ENCODE data around the gene DOCK8. TPM values are rescaled to one million over a fixed set of nuclear protein-coding genes. Genes with fewer than 3 reads are reported as not detected.
A peak's percentile ranks its signal among the peaks of the same experiment; 100 is the strongest.

DOCK8 gene
- total and polyA plus RNA-seq, 2 experiments from 2014 or later: 0.94 to 1.2 TPM

GRCh38 chr9:445033-445432 is 230.4 kb downstream of the DOCK8 start:
- ATAC-seq (no peak), DNase-seq (ENCODE audit: low spot score) (no peak)
- Histone ChIP-seq H3K27ac (ENCODE audit: low read depth) (no peak overlapping the region), H3F3A (replicated peaks; ENCODE audit: low read depth) (no peaks in the 10 kb centered on the region), H3K36me3 (ENCODE audit: insufficient read depth) (no peaks in the 10 kb centered on the region), H2AFZ (0 out of 2 replicates have a peak overlapping the region, but pooled peaks have one; percentile 8), H3K4me1 (ENCODE audit: insufficient read depth) (no peaks in the 10 kb centered on the region; the same call in 1 of the 2 replicates), H4K20me1 (replicated peaks; ENCODE audit: insufficient read depth) (no peaks in the 10 kb centered on the region), H3K9me2 (ENCODE audit: insufficient read depth) (peaks cover 4% of the 10 kb centered on the region), H3K79me2 (replicated peaks; ENCODE audit: insufficient read depth) (no peaks in the 10 kb centered on the region), H3K4me2 (peak overlapping the region; percentile 15; the same call in 1 of the 2 replicates), H3K27me3 (ENCODE audit: insufficient read depth) (no peaks in the 10 kb centered on the region), H3K4me3 (no peak overlapping the region)
- Mint-ChIP-seq H3K4me3 (no peak overlapping the region), H3K27me3 (ENCODE audit: insufficient read depth, low read depth, poor library complexity) (peaks cover 3% of the 10 kb centered on the region), H3K27ac (no peak overlapping the region), H3K4me1 (no peaks in the 10 kb centered on the region), H3K9me3 (peaks cover 12% of the 10 kb centered on the region; the same call in 1 of the 3 replicates), H3K36me3 (ENCODE audit: low read depth) (peaks cover 15% of the 10 kb centered on the region; the same call in 2 of the 3 replicates)
- TF ChIP-seq NANOG (IDR thresholded peaks at IDR 0.05; ENCODE audit: borderline replicate concordance) (no peak), POLR2AphosphoS5 (IDR thresholded peaks at IDR 0.05; ENCODE audit: low read depth) (no peak), ZNF462 (CRISPR knock-in tag; IDR thresholded peaks at IDR 0.05) (no peak), EZH2phosphoT487 (IDR thresholded peaks at IDR 0.05; ENCODE audit: unreplicated experiment) (no peak), STAT1 (IDR thresholded peaks at IDR 0.05; ENCODE audit: unreplicated experiment) (no peak), REST (IDR thresholded peaks at IDR 0.05; ENCODE audit: unreplicated experiment) (no peak), CTCF (conservative IDR thresholded peaks at IDR 0.05; ENCODE audit: low read depth in 2 of 2) (no peak), JUNB (IDR thresholded peaks at IDR 0.05; ENCODE audit: unreplicated experiment) (no peak), ETS1 (IDR thresholded peaks at IDR 0.05) (no peak), ZNF114 (CRISPR knock-in tag; IDR thresholded peaks at IDR 0.05) (no peak), ZNF331 (CRISPR knock-in tag; IDR thresholded peaks at IDR 0.05; ENCODE audit: low read depth) (no peak), EZH2 (IDR thresholded peaks at IDR 0.05; ENCODE audit: low read depth, unreplicated experiment) (no peak)

Measured in GM23338 (cell line).